HG03565 (cell line): ENCODE data around the gene CMIP.

Experiments used
- ATAC-seq: cut with Tn5 transposase; IDR thresholded peaks from one replicate; pipeline ENCODE4 v1.9.1; 2021; ENCODE audit warnings: mild to moderate bottlenecking, moderate library complexity; ENCODE audit not compliant: unreplicated experiment

CMIP gene

GRCh38 chr16:81492311-81492761 is 47.7 kb downstream of the CMIP start:
- ATAC-seq = no peak

GRCh38 chr16:81492965-81493754 is 48.6 kb downstream of the CMIP start:
- ATAC-seq = no peak

- ATAC-seq = no peak
Observed at GRCh38 chr16:81493755-81494433, 49.3 kb downstream of the CMIP start.

- ATAC-seq = no peak
Observed at GRCh38 chr16:81494434-81494806, 49.8 kb downstream of the CMIP start.

GRCh38 chr16:81494888-81495287 is 50.3 kb downstream of the CMIP start:
- ATAC-seq = no peak

- ATAC-seq = no peak
Observed at GRCh38 chr16:81495321-81496234, 51.0 kb downstream of the CMIP start.

GRCh38 chr16:81496321-81496720 is 51.7 kb downstream of the CMIP start:
- ATAC-seq = no peak

GRCh38 chr16:81496742-81497141 is 52.1 kb downstream of the CMIP start:
- no peak for ATAC-seq

- no peak for ATAC-seq
Observed at GRCh38 chr16:81497690-81498089, 53.1 kb downstream of the CMIP start.

- no peak for ATAC-seq
Observed at GRCh38 chr16:81498351-81498750, 53.7 kb downstream of the CMIP start.

- no peak for ATAC-seq
Observed at GRCh38 chr16:81499576-81500380, 55.2 kb downstream of the CMIP start.

- no peak for ATAC-seq
Observed at GRCh38 chr16:81500833-81501521, 56.4 kb downstream of the CMIP start.

GRCh38 chr16:81502396-81503070 is 57.9 kb downstream of the CMIP start:
- no peak for ATAC-seq

GRCh38 chr16:81505011-81505661 is 60.5 kb downstream of the CMIP start:
- peak; percentile 77 for ATAC-seq

GRCh38 chr16:81509404-81509803 is 64.8 kb downstream of the CMIP start:
- no peak for ATAC-seq

GRCh38 chr16:81510016-81510415 is 65.4 kb downstream of the CMIP start:
- ATAC-seq = no peak

GRCh38 chr16:81511371-81511770 is 66.8 kb downstream of the CMIP start:
- no peak for ATAC-seq

GRCh38 chr16:81513204-81514040 is 68.8 kb downstream of the CMIP start:
- ATAC-seq = no peak
